AG09309 (cell line): ENCODE measurements around the gene SLC15A4.

ENCODE experiments used
- DNase-seq: peaks from one replicate; pipeline ENCODE4 v3.0.0-alpha.2; 2010; ENCODE audit warnings: low read depth
- H3K4me3 ChIP-seq: 2 replicates; pipeline ENCODE4 v1.5.1; 2011; ENCODE audit warnings: mild to moderate bottlenecking, low read depth, low read length, moderate library complexity; ENCODE audit not compliant: control insufficient read depth
- CTCF ChIP-seq: IDR thresholded peaks from 2 replicates; pipeline ENCODE4 v1.5.1; 2011; ENCODE audit warnings: mild to moderate bottlenecking, low read depth, low read length, inconsistent platforms; ENCODE audit not compliant: insufficient read depth, control insufficient read depth; ENCODE audit errors: missing control alignments

The SLC15A4 gene

GRCh38 chr12:128861226-128862016, 37.7 kb upstream of the SLC15A4 start:
- DNase-seq = no peak
- H3K4me3 ChIP-seq = no peak overlapping the region
- no peak for TF ChIP-seq CTCF

- no peak overlapping the region for H3K4me3 ChIP-seq
- no peak for TF ChIP-seq CTCF
- no peak for DNase-seq
Observed at GRCh38 chr12:128859311-128859710, 35.6 kb upstream of the SLC15A4 start.

GRCh38 chr12:128857133-128857763, 33.5 kb upstream of the SLC15A4 start:
- H3K4me3 ChIP-seq = no peak overlapping the region
- no peak for DNase-seq
- no peak for TF ChIP-seq CTCF

- no peak for DNase-seq
- no peak for TF ChIP-seq CTCF
- no peak overlapping the region for H3K4me3 ChIP-seq
Observed at GRCh38 chr12:128856791-128857078, 33.0 kb upstream of the SLC15A4 start.

- no peak for TF ChIP-seq CTCF
- no peak overlapping the region for H3K4me3 ChIP-seq
- DNase-seq = no peak
Observed at GRCh38 chr12:128856035-128856790, 32.5 kb upstream of the SLC15A4 start.

GRCh38 chr12:128853600-128854197, 29.9 kb upstream of the SLC15A4 start:
- DNase-seq = no peak
- no peak for TF ChIP-seq CTCF
- no peak overlapping the region for H3K4me3 ChIP-seq
